ENCODE measurements around the gene EPS15. TPM values are rescaled to one million over a fixed set of nuclear protein-coding genes. Genes with fewer than 3 reads are reported as not detected.

Gene EPS15
- total and polyA plus RNA-seq, 10 of the 15 experiments (the other 5 are each of a cell fraction or from before 2014, with no cell fraction given), result 24.7 to 87.8 (median 56.3) TPM

- peak; percentile 76 for TF ChIP-seq ATF7 (IDR thresholded peaks at IDR 0.05; ENCODE audit: low read depth)
- TF ChIP-seq IKZF2 (IDR thresholded peaks at IDR 0.05), result peak; percentile 46 to 64; a peak in 3 of 4 replicates
- TF ChIP-seq MEF2B (IDR thresholded peaks at IDR 0.05; ENCODE audit: partially characterized antibody, poor library complexity, severe bottlenecking), result peak; percentile 67
- TF ChIP-seq SKIL (IDR thresholded peaks at IDR 0.05; ENCODE audit: low read depth, poor library complexity, severe bottlenecking), result peak; percentile 87
- peak; percentile 76 for TF ChIP-seq MTA2 (IDR thresholded peaks at IDR 0.05; ENCODE audit: low read depth)
Measured at GRCh38 chr1:51501218-51501630, 17.8 kb downstream of the EPS15 start (continued).

GRCh38 chr1:51499694-51500093 is 19.4 kb downstream of the EPS15 start:
- Histone ChIP-seq H3K36me3 (ENCODE audit: control insufficient read depth in 2 of 2, insufficient read depth in 2 of 2, low read length in 1 of 2) (peaks cover 0 to 2% of the 10 kb centered on the region in 2 experiments; a peak in 2 of 4 replicates), H2AFZ (ENCODE audit: control insufficient read depth, low read depth, low read length) (no peak overlapping the region), H3K4me2 (ENCODE audit: control insufficient read depth, insufficient read depth) (peak overlapping the region; percentile 79), H3K9me3 (replicated peaks; ENCODE audit: control insufficient read depth, insufficient read depth, low read length) (peaks cover 13% of the 10 kb centered on the region), H3K4me1 (ENCODE audit: control insufficient read depth, insufficient read depth, low read length) (peaks cover 55% of the 10 kb centered on the region), H4K20me1 (ENCODE audit: control insufficient read depth, insufficient read depth) (no peaks in the 10 kb centered on the region), H3K79me2 (ENCODE audit: control insufficient read depth, insufficient read depth, low read length) (peaks cover 97% of the 10 kb centered on the region), H3K27me3 (replicated peaks in 1 of 2; ENCODE audit: control insufficient read depth in 2 of 2, insufficient read depth in 2 of 2, low read length in 1 of 2) (no peaks in the 10 kb centered on the region), H3K4me3 (peak overlapping the region; percentile 46; the same call in 1 of the 2 replicates), H3K9ac (ENCODE audit: control insufficient read depth, insufficient read depth, low read length) (no peak overlapping the region), H3K27ac (ENCODE audit: control insufficient read depth, insufficient read depth) (peak overlapping the region; percentile 95; the same call in 1 of the 2 replicates)
- TF ChIP-seq LARP7 (IDR thresholded peaks at IDR 0.05) (no peak), KDM1A (IDR thresholded peaks at IDR 0.05; ENCODE audit: borderline replicate concordance) (no peak), BMI1 (IDR thresholded peaks at IDR 0.05; ENCODE audit: borderline replicate concordance) (no peak), TBL1XR1 (IDR thresholded peaks at IDR 0.05; ENCODE audit: low read depth, low read length) (no peak), ZBTB4 (CRISPR knock-in tag; IDR thresholded peaks at IDR 0.05) (no peak), HDGF (IDR thresholded peaks at IDR 0.05) (no peak), ZBTB40 (IDR thresholded peaks at IDR 0.05; ENCODE audit: borderline replicate concordance) (no peak)
- ChIA-PET CTCF (interaction anchor here (0.9 kb wide), 1 partner anchor 54 kb away, joined by 3 read pairs; no protein-coding TSS in a partner anchor), RAD21 (ENCODE audit: unreplicated experiment) (no interaction called here), POLR2A (no interaction called here), SMC1A (ENCODE audit: uncharacterized antibody, unreplicated experiment) (interaction anchor here (0.8 to 10.1 kb wide), 3 partner anchors 8 to 19 kb away, joined by 4 to 147 read pairs (median 4); partner anchors contain the start of gene EPS15)
- FAIRE-seq (no peak), DNase-seq (ENCODE audit: low read depth, low spot score) (no peak), ATAC-seq (no peak)
- in situ Hi-C loops (cut with MboI), result no loop called here
- intact Hi-C loops (cut with micrococcal nuclease; ENCODE audit: unreplicated experiment), result loop anchor here (2.0 kb wide), 1 partner anchor 15 kb away; no protein-coding TSS in a partner anchor
- 59% methylated on average over 2 of the region's 2 CpGs for WGBS (ENCODE audit: insufficient coverage, insufficient replicate concordance, low lambda C conversion rate, missing lambda C conversion rate)
- BruUV-seq (replicated peaks), result TSS peak; percentile 5
